GM04504 (cell line): ENCODE data around the gene MAN2A1.

ENCODE experiments used
- DNase-seq: peaks from one replicate; pipeline ENCODE4 v3.0.0-alpha.2; 2012; ENCODE audit warnings: low read depth

The MAN2A1 gene

GRCh38 chr5:109682383-109682782 lies 7.3 kb upstream of the MAN2A1 start:
- no peak for DNase-seq

- no peak for DNase-seq
Measured at GRCh38 chr5:109685916-109686315, 3.8 kb upstream of the MAN2A1 start.

DNA sequence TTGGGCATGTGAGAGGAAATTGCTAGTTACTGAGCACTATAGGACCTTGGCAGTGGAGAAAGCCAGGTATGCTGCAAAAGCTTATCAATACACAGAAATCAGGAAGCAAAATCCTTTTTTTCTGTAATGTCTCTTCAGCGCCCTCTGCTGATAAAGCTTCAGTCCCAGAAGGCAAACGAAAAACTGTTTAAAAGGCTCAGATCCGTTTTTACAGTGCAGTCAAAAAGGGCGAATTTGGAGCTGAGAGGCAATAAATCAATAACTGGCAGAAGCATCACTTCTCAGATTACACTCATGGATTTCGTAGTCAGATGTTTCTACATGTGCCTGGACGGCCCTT lies 1.1 kb upstream of the MAN2A1 start:
- no peak for DNase-seq

GRCh38 chr5:109688970-109689739 lies 572 bp upstream of the MAN2A1 start:
- peak; percentile 78 for DNase-seq

GRCh38 chr5:109690242-109690974 lies 681 bp downstream of the MAN2A1 start:
- no peak for DNase-seq

DNA sequence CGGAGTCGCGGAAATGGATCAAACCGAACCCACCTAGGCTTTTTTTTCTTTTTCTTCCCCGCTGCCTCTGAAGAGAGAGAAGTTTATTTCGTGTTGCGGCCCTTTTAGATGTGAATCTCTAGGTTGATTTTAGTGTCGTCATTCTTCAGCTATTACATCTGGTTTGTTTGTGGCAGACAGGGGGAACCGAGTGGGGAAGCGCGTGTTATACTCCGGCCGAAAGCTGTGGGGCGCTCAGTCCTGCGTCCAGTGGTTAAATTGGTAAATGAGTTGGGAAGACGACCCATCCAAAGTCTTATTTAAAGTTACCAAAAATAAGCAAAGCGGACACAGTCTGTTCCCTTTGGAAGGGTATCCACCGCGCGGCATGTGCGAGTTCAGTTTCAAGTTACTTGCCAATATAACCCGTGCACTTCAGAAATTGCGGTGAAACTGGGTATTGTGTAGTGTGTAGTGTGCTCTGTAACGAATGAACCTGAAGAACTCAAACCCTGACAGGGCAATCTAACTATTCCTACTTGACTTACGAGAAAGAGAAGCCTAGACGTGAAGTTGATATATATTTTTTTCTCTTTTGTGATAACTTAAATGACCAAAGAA lies 1.3 kb downstream of the MAN2A1 start:
- DNase-seq: no peak

DNA sequence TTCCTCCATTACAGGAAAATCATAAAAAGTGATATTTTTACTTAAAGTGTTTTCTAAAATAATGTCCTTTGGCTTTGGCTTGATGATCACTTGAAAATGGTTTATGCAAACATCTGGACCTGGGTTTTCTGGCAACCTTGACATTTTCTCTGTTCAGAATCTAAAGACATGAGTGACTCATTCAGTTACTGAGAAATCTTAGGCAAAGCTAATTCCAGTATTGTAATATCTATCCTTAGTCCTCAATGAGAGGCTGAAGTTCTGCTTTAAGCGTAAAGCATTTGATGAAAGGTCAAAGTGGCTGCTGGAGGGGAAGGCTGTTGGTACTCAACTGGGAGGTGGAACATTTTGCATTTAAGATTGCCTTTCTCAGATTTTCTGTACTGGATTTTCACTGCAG lies 2.3 kb downstream of the MAN2A1 start:
- DNase-seq: no peak

DNA sequence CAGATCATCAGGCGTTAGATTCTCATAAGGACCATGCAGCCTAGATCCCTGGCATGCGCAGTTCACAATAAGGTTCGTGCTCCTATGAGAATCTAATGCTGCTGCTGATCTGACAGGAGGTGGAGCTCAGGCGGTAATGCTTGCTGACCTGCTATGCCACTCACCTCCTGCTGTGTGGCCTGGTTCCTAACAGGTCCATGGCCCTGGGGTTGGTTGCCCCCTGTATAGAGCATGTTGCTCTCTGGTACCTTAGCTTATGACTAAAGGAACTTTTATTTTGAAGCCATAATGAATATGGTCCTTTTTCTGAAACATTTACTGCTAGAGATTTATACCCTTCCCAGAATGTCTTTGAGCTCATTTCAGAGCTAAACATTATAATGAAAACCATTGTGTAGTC lies 3.1 kb downstream of the MAN2A1 start:
- DNase-seq: no peak

DNA sequence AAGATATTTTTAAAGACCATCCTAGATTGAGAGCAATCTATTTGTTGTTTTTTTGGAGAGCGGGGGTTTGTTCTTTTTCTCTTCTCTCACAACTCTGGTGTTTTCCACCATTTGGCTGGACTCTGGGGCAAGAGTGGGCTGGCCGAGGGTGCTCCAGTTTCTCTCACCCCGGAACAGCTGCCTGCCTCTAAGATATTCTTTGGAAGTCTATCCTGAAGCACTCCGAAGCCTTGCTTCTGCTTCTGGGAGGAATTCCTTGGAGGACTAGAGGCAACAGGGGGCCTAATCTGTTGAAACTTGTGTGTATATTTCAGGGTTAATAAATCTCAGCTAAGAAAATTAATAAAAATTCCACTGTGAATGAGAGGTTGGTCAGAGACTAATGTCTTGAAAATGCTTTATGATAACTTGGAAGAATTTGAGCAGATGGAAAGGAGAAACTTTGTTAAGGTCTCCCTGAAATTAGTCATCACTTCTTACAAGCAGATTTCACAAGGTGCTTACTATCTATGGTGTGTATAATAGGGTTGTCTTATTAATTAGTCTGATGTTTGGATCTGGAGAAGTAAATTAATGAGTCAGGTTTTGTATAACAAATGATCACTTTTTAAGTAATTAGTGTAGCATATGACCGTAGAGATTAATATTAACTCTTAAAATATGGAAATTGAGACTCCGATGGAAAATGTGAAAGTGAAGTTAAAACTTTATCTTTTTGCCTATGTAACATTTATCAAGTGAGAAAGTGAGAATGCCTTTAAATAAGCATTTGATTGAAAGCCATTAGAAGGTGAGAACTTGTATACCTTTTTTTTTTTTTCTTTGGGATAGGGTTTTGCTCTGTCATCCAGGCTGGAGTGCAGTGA lies 4.0 kb downstream of the MAN2A1 start:
- no peak for DNase-seq

GRCh38 chr5:109694451-109694891 lies 4.7 kb downstream of the MAN2A1 start:
- DNase-seq: no peak

DNA sequence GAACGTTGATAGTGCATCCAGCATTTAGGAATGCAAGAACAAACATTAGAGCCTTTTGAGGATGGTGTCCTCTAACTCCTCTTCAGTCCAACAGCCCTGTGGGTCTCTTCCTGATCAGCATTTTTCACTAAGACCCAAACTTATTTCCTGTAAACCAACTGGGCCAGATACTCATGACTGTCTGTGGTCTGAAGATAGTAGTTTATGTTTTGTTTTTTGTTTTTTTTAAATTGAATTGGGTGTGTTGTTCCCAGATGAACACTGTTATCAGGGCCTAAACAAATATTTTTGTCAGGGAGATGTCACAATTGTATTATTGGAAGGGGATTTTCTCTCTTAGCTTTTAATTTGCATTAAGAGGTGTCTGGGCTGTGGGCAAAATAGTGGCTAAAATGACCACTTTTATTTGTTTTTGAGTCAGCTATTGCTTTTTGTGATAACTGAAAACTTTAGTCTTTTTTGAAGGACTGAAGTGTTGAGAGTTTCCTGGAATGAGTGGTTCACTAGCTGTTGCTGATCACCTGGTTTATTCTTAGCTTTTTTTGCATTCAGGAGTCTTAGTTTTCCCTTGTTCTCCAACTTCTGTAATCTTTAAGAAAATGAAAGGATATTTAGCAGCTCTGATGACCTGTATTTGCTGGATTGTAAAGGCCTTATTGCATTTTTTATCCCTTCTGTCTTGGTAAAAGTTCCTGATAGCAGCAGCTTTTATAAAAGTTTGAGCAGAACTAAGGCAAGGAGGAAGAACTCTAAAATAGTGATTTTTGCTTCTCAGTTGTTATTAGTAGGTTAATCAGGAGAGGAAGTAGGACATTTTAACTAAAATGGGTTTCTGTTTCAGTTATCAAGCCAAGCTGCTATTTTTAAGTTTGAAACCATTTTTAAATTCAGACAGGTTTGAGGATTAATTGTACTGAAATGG lies 5.5 kb downstream of the MAN2A1 start:
- DNase-seq: no peak

DNA sequence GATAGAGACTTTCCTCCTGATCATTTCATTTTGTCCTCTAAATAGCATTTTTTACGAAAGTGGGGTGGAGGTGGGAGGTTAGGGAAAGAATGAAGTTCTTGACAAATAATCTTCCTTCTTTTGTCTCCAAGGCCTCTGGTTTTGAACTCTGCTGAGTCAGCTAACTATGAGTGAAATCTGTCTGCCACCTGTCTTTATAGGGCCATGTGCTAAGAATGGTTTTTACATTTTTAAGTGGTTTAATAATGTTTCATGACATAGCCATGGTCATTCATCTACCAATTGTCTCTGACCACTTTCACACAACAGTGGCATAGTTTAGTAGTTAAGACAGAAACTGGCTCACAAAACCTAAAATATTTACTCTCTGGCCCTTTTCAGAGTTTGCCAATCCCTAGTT lies 7.6 kb downstream of the MAN2A1 start:
- DNase-seq: no peak

DNA sequence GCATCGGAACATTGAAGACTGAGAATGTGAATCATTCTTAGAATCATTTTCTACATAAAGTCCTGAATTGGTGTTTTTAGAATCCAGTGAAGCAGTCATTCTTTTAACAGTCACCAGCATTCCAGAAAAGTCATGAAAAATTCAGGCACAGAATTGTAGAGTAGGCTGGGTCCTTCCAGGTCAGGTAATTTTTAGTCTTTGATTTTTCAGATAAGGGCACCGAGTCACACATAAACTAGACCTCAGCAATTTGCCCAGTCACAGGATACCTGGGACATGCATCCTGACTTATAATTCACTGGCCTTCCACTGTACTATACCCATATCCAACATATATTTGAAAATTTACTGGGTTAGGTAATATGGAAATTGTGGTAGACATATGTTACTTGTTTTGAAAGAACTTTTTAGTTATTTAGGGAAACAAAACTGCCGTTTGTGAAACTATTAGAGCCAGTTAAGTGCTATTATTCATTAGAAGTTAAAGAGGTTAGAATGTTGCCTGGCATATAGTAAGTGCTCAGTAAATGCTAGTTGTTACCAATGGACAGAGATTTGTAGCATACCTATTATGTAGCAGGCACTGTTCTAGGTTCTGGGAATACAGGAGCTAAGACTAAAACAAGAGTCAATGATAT lies 10.9 kb downstream of the MAN2A1 start:
- DNase-seq: no peak

GRCh38 chr5:109701252-109701651 lies 11.5 kb downstream of the MAN2A1 start:
- DNase-seq: no peak

DNA sequence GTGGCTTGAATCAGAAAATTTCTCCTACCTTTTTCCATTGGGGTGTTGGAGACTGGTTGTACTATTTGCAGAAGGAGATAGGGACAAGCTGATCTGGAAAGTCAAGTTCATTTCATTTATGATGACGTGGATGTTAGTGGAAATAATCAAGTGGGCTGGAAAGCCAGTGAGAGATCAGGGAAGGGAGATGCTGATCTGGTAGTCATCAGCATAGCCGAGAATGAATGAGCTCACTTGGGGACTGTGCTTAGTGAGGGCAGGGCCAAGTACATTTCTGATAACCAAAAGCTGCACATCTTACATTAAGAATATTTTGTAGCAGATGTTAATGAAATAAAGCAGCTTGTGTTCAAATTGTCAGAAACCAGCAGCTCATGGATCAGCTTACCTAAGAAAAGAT lies 12.1 kb downstream of the MAN2A1 start:
- no peak for DNase-seq

DNA sequence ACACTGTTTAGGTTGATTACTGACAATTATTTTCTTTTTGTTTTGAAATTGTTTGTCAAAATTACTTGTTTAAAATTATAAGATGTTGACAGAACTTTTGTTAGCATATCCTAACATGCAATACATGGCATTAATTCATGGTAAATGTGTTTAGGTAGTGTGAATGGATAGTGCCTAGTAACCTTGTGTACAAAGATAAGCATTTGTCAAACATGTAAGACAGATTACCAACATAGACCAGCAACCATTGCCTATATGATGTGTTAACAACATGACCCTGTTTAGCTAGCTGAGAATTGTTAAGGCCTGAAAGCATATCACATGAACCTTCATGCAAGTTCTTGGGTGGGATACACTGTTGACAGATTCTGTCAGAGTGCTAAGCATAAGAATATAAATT lies 13.4 kb downstream of the MAN2A1 start:
- DNase-seq: no peak

DNA sequence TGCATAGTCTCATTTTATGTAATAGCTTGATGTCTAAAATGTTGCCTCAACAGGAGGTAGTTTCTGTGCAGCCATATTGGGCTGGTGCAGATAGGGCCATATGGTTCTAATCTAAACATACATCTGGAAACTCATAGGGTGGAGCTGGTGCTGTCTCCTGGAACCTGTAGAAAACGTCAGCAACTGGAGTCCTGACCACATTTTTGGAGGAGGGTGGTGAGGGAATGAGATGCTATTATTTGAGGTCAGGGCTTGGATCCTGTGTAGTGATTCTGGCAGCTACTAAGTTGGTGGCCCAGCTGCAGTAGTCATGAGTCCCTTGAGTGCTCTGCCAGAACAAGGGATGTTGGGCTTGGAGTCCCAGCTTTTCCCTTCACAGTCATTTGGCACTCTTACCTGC lies 14.1 kb downstream of the MAN2A1 start:
- no peak for DNase-seq

GRCh38 chr5:109704282-109704952 lies 14.7 kb downstream of the MAN2A1 start:
- DNase-seq: no peak

DNA sequence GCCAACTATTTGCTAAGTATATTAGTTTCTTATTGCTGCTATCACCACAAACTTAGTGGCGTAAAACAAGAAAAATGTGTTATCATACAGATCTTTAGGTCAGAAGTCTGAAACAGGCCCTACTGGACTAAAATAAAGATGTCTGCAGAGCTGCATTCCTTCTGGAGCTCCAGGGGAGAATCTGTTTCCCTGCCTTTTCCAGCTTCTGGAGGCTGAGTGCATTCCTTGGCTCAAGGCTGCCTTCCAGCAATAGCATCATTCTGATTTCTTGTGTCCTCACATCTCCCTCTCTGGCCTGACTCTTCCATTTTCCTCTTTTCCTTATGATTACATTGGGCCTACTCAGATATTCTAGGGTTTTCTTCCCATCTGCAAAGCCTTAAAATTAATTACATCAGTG lies 15.9 kb downstream of the MAN2A1 start:
- DNase-seq: no peak

DNA sequence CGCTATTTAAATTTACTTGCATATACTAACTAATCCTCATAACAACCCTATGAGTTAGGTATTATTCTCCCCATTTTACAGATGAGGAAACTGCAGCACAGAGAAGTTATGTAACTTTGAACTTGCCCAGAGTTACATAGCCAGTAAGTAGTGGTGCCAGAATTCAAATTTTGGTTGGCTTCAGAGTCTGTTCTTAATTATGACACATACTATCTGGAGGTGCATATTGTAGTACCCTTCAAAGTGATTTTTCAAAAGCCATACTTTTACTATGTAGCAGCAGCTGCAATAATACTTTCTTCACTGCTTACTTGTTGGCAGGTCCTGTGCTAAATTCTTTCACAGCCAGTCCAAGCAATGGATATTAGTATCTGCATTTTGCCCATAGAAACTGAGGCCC lies 16.4 kb downstream of the MAN2A1 start:
- DNase-seq: no peak
